ENCODE data around the gene RYR3.

The RYR3 gene

GRCh38 chr15:33795070-33795469 is 484.3 kb downstream of the RYR3 start:
- H3K4me3 ChIP-seq (ENCODE audit: insufficient read depth in 1 of 2, low read depth in 1 of 2, low read length in 2 of 2) = no peak overlapping the region
- no peak overlapping the region for H2BK5ac ChIP-seq (ENCODE audit: low read depth, low read length, poor library complexity, severe bottlenecking)
- H3K14ac ChIP-seq (ENCODE audit: low read length in 2 of 2) = no peak overlapping the region
- no peak overlapping the region for H3K18ac ChIP-seq (ENCODE audit: low read depth in 1 of 2, low read length in 2 of 2)
- no peak overlapping the region for H3K23ac ChIP-seq (ENCODE audit: low read length in 2 of 2)
- H2BK12ac ChIP-seq (ENCODE audit: low read length in 2 of 2) = no peak overlapping the region
- no peak overlapping the region for H3K4me2 ChIP-seq (ENCODE audit: low read length, poor library complexity, severe bottlenecking)
- H2AFZ ChIP-seq (ENCODE audit: low read depth, low read length) = no peak overlapping the region
- H3K79me1 ChIP-seq (replicated peaks; ENCODE audit: low read length, poor library complexity, severe bottlenecking) = no peaks in the 10 kb centered on the region
- no peak overlapping the region for H3K27ac ChIP-seq (ENCODE audit: low read length, poor library complexity, severe bottlenecking)
- H2BK120ac ChIP-seq (ENCODE audit: low read depth, low read length) = no peak overlapping the region
- H2AK5ac ChIP-seq (ENCODE audit: low read length, severe bottlenecking) = no peak overlapping the region
- H3K4ac ChIP-seq (ENCODE audit: low read depth in 1 of 2, low read length in 2 of 2) = no peak overlapping the region
- WGBS = 94% methylated on average over 1 of the region's 3 CpGs
- H4K8ac ChIP-seq (ENCODE audit: low read length) = no peak overlapping the region
- H3K27me3 ChIP-seq (ENCODE audit: control insufficient read depth in 1 of 2, insufficient read depth in 1 of 2, low read length in 2 of 2) = peaks cover 19 to 31% of the 10 kb centered on the region in 2 experiments
- peak; percentile 20 for DNase-seq
- H2BK15ac ChIP-seq (ENCODE audit: low read depth, poor library complexity, severe bottlenecking) = no peak overlapping the region
- H3K9ac ChIP-seq (ENCODE audit: low read length) = no peak overlapping the region
- H3K9me3 ChIP-seq (ENCODE audit: control insufficient read depth, low read length) = no peaks in the 10 kb centered on the region
- peaks cover 0 to 2% of the 10 kb centered on the region in 2 experiments for H3K36me3 ChIP-seq (ENCODE audit: control insufficient read depth in 1 of 2, insufficient read depth in 2 of 2, low read depth in 1 of 2, low read length in 2 of 2)
- H3K4me1 ChIP-seq (ENCODE audit: control insufficient read depth, insufficient read depth, low read depth, low read length) = no peaks in the 10 kb centered on the region
- no peak overlapping the region for H4K91ac ChIP-seq (ENCODE audit: low read length)

- Histone ChIP-seq H4K91ac (ENCODE audit: low read length) (no peak overlapping the region), H3K79me1 (replicated peaks; ENCODE audit: low read length, poor library complexity, severe bottlenecking) (no peaks in the 10 kb centered on the region), H3K27ac (ENCODE audit: low read length, poor library complexity, severe bottlenecking) (no peak overlapping the region), H3K36me3 (ENCODE audit: control insufficient read depth in 1 of 2, insufficient read depth in 2 of 2, low read depth in 1 of 2, low read length in 2 of 2) (no peaks in the 10 kb centered on the region), H3K4me2 (ENCODE audit: low read length, poor library complexity, severe bottlenecking) (no peak overlapping the region), H2AFZ (ENCODE audit: low read depth, low read length) (no peak overlapping the region), H2BK5ac (ENCODE audit: low read depth, low read length, poor library complexity, severe bottlenecking) (no peak overlapping the region), H3K18ac (ENCODE audit: low read depth in 1 of 2, low read length in 2 of 2) (no peak overlapping the region), H2AK5ac (ENCODE audit: low read length, severe bottlenecking) (no peak overlapping the region), H3K4me1 (ENCODE audit: control insufficient read depth, insufficient read depth, low read depth, low read length) (no peaks in the 10 kb centered on the region), H3K4ac (ENCODE audit: low read depth in 1 of 2, low read length in 2 of 2) (no peak overlapping the region), H3K9me3 (ENCODE audit: control insufficient read depth, low read length) (no peaks in the 10 kb centered on the region), H2BK15ac (ENCODE audit: low read depth, poor library complexity, severe bottlenecking) (no peak overlapping the region), H4K8ac (ENCODE audit: low read length) (no peak overlapping the region), H3K9ac (ENCODE audit: low read length) (no peak overlapping the region), H3K4me3 (ENCODE audit: insufficient read depth in 1 of 2, low read depth in 1 of 2, low read length in 2 of 2) (no peak overlapping the region), H3K27me3 (ENCODE audit: control insufficient read depth in 1 of 2, insufficient read depth in 1 of 2, low read length in 2 of 2) (peaks cover 13 to 32% of the 10 kb centered on the region in 2 experiments), H2BK120ac (ENCODE audit: low read depth, low read length) (no peak overlapping the region), H2BK12ac (ENCODE audit: low read length in 2 of 2) (no peak overlapping the region), H3K23ac (ENCODE audit: low read length in 2 of 2) (no peak overlapping the region), H3K14ac (ENCODE audit: low read length in 2 of 2) (no peak overlapping the region)
- WGBS = 88% methylated on average over 2 of the region's 2 CpGs
- DNase-seq = no peak
Measured at GRCh38 chr15:33797651-33798050, 486.9 kb downstream of the RYR3 start.

- 56% methylated on average over 1 of the region's 2 CpGs for WGBS
Measured at GRCh38 chr15:33801954-33802353, 491.2 kb downstream of the RYR3 start.

GRCh38 chr15:33807665-33808064 is 496.9 kb downstream of the RYR3 start:
- Histone ChIP-seq H3K4me3 (ENCODE audit: insufficient read depth in 1 of 2, low read depth in 1 of 2, low read length in 2 of 2) (no peak overlapping the region), H2BK12ac (ENCODE audit: low read length in 2 of 2) (no peak overlapping the region), H2AFZ (ENCODE audit: low read depth, low read length) (no peak overlapping the region), H4K91ac (ENCODE audit: low read length) (no peak overlapping the region), H3K27ac (ENCODE audit: low read length, poor library complexity, severe bottlenecking) (no peak overlapping the region), H3K14ac (ENCODE audit: low read length in 2 of 2) (no peak overlapping the region), H3K27me3 (ENCODE audit: control insufficient read depth in 1 of 2, insufficient read depth in 1 of 2, low read length in 2 of 2) (peaks cover 12 to 44% of the 10 kb centered on the region in 2 experiments), H3K18ac (ENCODE audit: low read depth in 1 of 2, low read length in 2 of 2) (no peak overlapping the region), H2BK15ac (ENCODE audit: low read depth, poor library complexity, severe bottlenecking) (no peak overlapping the region), H3K9me3 (ENCODE audit: control insufficient read depth, low read length) (no peaks in the 10 kb centered on the region), H3K4me1 (ENCODE audit: control insufficient read depth, insufficient read depth, low read depth, low read length) (no peaks in the 10 kb centered on the region), H4K8ac (ENCODE audit: low read length) (no peak overlapping the region), H3K4me2 (ENCODE audit: low read length, poor library complexity, severe bottlenecking) (no peak overlapping the region), H2AK5ac (ENCODE audit: low read length, severe bottlenecking) (no peak overlapping the region), H2BK5ac (ENCODE audit: low read depth, low read length, poor library complexity, severe bottlenecking) (no peak overlapping the region), H3K79me1 (replicated peaks; ENCODE audit: low read length, poor library complexity, severe bottlenecking) (no peaks in the 10 kb centered on the region), H3K23ac (ENCODE audit: low read length in 2 of 2) (no peak overlapping the region), H3K36me3 (ENCODE audit: control insufficient read depth in 1 of 2, insufficient read depth in 2 of 2, low read depth in 1 of 2, low read length in 2 of 2) (peaks cover 0 to 19% of the 10 kb centered on the region in 2 experiments), H2BK120ac (ENCODE audit: low read depth, low read length) (no peak overlapping the region), H3K4ac (ENCODE audit: low read depth in 1 of 2, low read length in 2 of 2) (no peak overlapping the region), H3K9ac (ENCODE audit: low read length) (no peak overlapping the region)
- no peak for DNase-seq
- WGBS = 71% methylated on average over 5 of the region's 5 CpGs

More at GRCh38 chr15:33801954-33802353, 491.2 kb downstream of the RYR3 start:
- Histone ChIP-seq H3K4ac (ENCODE audit: low read depth in 1 of 2, low read length in 2 of 2) (no peak overlapping the region), H3K4me3 (ENCODE audit: insufficient read depth in 1 of 2, low read depth in 1 of 2, low read length in 2 of 2) (no peak overlapping the region), H3K27ac (ENCODE audit: low read length, poor library complexity, severe bottlenecking) (no peak overlapping the region), H2AFZ (ENCODE audit: low read depth, low read length) (no peak overlapping the region), H3K4me1 (ENCODE audit: control insufficient read depth, insufficient read depth, low read depth, low read length) (no peaks in the 10 kb centered on the region), H3K4me2 (ENCODE audit: low read length, poor library complexity, severe bottlenecking) (no peak overlapping the region), H3K9ac (ENCODE audit: low read length) (no peak overlapping the region), H3K18ac (ENCODE audit: low read depth in 1 of 2, low read length in 2 of 2) (no peak overlapping the region), H3K79me1 (replicated peaks; ENCODE audit: low read length, poor library complexity, severe bottlenecking) (no peaks in the 10 kb centered on the region), H2BK5ac (ENCODE audit: low read depth, low read length, poor library complexity, severe bottlenecking) (no peak overlapping the region), H3K9me3 (ENCODE audit: control insufficient read depth, low read length) (no peaks in the 10 kb centered on the region), H4K91ac (ENCODE audit: low read length) (no peak overlapping the region), H4K8ac (ENCODE audit: low read length) (no peak overlapping the region), H3K14ac (ENCODE audit: low read length in 2 of 2) (no peak overlapping the region), H2BK120ac (ENCODE audit: low read depth, low read length) (no peak overlapping the region), H3K23ac (ENCODE audit: low read length in 2 of 2) (no peak overlapping the region), H3K36me3 (ENCODE audit: control insufficient read depth in 1 of 2, insufficient read depth in 2 of 2, low read depth in 1 of 2, low read length in 2 of 2) (peaks cover 0 to 3% of the 10 kb centered on the region in 2 experiments), H2AK5ac (ENCODE audit: low read length, severe bottlenecking) (no peak overlapping the region), H3K27me3 (ENCODE audit: control insufficient read depth in 1 of 2, insufficient read depth in 1 of 2, low read length in 2 of 2) (peaks cover 15 to 49% of the 10 kb centered on the region in 2 experiments), H2BK12ac (ENCODE audit: low read length in 2 of 2) (no peak overlapping the region), H2BK15ac (ENCODE audit: low read depth, poor library complexity, severe bottlenecking) (no peak overlapping the region)
- no peak for DNase-seq

Data from mesenchymal stem cell (in vitro differentiated cells and primary cell).